DMS 273 treated with DMSO at 0.1 percent for 48 hours (cell line): Measurements from ENCODE around the gene RBKS.
"Not testable (repeated sequence)": the region's sequence is repeated elsewhere in the genome, so short reads cannot be mapped to it uniquely, and the experiment has no call there.

Experiments used
- DNase-seq: peaks from one replicate; lab custom pipeline; 2025; lab: John Stamatoyannopoulos, UW

Gene RBKS

DNA sequence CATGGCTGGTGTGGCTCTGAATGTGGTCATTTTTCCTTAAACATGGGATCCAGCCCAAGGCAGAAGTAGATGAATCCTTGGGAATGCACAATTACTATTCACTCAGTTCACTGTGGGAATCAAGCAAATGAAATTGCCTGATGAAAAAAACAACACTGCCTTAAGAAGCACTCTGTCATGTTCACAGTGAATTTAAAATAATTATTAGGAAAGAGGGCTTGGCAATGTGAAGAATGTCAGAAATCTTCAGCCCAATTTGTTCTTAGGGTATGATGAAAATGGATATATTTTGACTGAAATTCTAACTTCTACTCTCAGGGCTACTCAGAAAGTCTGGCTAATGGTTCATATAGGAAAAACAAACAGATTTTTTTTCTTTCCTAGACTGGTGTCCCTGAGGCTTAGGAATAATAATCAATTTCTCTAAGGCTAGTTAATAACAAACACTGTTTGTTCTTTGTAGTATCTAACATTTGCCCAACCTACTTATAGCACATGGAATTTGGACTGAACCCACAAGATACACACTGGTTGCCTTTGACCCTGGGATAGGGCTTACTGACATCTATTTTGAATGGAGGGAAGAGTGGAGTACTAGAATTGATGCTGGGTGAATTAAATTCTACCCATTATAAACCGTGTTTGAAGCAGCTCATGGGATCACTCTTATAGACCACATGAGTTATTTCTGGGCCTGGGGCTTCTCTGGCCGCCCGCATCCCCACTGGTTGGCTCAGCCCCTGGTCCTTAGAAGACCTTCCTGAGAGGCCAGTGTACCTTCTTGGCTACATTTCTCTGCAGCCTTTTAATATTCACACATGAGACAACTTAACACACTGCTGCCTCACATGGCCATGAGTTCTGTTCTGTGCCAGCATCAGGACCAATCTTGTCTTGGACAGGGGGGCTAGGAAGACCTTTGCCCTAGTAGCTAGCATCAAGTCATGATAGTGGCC, 127.0 kb downstream of the RBKS start:
- DNase-seq, result no peak

DNA sequence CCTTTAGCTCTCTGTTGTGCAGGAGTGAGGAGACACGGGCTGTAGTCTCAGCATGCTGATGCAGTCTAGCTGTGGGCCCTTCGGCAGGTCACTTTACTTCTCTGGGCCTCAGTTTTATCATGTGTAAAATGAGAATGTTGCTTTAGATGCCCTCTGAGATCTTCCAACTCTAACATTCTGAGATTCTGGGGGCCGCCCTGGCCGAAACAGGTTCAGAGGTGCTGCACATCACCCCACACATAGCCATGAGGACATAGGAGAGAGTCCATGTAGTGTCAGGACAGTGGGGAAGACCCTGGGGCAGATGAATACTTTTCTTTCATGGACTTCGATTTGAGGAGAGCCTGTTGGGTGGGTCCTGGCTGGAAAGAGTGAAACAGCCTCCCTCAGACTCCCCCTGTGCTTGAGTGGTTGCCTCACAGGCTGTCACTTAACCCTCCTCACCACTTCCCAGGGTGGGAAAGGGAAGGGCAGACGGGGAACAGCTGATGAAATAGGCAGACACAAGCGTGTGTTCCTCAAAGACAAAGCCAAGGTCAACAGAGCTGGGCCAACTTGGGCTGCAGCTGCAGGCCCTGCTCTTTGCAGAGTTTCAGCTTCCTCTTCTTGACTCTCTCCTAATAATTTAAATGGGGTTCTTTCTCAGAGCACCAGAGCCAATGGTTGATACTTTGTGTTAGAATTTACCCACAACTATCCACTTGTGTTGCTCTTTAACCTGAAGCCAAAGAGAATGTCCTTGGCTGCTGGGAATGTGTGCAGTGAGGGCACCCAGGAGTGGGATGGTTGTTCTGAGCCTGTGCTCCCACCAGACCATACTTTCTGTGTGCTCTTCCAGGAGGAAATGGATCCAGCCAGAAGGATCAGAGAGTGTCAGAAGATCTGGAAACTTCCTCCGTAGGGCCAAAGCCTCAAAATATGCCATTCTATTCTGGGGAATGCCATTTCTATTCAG, 133.4 kb downstream of the RBKS start:
- DNase-seq, result no peak

DNA sequence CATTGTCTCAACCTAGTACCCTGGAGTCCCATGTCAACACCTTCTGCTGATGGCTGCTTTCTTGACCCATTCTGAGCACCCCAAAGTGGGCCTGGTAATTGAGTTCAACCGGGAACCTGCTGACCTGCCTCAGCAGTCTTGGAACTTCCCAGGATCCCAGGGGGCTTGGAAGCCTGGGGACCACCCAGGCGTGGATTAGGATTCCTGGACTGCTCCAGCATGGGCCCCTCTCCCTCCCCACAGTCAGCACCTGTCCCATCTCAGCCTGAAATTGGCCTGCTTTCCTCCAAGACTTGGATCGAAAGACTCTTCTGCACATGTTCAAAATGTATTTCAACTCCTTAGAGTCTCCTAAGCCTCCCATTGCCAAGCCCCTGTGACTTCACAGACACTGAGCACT, 134.1 kb downstream of the RBKS start:
- DNase-seq, result no peak

DNA sequence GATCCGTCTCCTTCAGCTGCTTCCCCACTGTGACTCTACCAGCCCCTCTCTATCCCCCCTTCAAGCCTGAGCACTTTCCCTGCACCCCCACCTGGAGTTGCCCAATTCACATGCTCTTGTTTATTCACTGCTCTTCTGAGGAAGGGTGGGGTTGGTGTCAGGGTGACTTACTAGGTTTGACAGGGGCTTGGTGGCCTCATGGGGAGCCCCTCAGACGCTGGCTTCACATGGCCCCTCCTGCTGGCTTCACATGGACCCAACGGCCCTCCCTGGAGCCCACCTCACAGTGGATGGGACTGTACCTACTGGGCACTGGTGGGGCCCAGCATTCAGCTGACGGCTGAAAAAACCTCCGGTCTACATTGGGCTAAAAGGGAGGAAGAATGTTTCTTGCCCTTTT, 135.4 kb downstream of the RBKS start:
- DNase-seq, result no peak

DNA sequence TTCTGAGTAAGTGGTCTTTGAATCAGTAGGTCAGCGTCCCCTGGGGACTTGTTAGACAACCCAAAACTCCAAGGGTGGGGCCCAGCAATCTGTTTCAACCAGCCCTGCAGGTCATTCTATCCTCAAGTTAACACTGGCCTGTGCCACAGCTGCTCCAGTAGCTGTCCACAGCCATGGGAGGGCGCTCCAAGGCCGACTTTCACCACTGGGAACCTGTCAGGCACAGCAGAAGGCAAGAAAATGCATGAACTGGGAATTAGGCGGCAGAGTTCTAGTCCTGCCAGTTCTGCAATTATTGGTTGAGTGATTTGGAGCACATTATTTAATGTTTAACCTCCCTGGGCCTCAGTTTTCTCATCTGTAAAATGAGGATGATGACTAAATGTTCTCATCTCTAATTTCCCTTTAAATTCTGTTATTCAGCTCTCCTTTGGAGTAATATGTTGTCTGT, 136.0 kb downstream of the RBKS start:
- DNase-seq, result peak; percentile 61

DNA sequence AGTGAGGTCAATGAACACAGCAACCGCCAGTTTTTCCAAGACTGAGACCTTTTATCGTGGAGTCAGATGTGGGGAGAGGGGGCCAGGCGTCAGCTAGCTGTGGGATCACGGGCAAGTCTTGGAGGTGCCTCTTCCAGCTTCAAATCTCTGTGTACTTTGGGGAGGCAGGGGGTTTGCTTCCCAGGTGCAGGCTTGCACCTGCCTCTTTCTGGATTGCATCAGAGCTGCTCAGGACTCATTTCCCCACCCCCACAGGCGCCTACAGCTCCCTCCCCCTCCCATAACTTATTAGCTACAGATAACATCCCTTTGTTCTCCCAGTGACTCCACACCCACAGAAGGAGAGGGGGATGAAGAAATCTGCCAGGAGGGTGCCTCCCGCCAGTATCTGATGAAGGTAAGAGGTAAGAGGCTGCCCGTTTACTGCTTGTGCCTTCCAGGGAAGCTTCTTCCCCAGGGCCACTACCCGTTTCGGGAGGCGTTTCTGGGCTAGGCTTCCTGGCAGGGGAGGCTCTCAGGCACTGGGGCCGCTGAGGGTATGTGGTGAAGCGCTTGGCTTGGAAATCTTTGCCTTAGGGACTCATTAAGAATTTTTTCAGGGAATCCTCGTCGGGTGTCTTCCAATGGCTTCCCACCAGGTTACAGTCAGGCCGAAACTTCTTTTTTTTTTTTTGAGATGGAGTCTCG, 137.5 kb downstream of the RBKS start:
- no peak for DNase-seq

GRCh38 chr2:27751377-27751776, 138.8 kb downstream of the RBKS start:
- no peak for DNase-seq

GRCh38 chr2:27748803-27749554, 141.2 kb downstream of the RBKS start:
- not testable (repeated sequence) for DNase-seq

GRCh38 chr2:27747827-27748352, 142.3 kb downstream of the RBKS start:
- no peak for DNase-seq

- no peak for DNase-seq
These were observed 143.9 kb downstream of the RBKS start for GRCh38 chr2:27746325-27746724.

GRCh38 chr2:27745494-27745893, 144.7 kb downstream of the RBKS start:
- DNase-seq, result not testable (repeated sequence)

GRCh38 chr2:27742571-27742970, 147.6 kb downstream of the RBKS start:
- DNase-seq, result no peak

- no peak for DNase-seq
These were observed 148.5 kb downstream of the RBKS start for GRCh38 chr2:27741673-27742072.

DNA sequence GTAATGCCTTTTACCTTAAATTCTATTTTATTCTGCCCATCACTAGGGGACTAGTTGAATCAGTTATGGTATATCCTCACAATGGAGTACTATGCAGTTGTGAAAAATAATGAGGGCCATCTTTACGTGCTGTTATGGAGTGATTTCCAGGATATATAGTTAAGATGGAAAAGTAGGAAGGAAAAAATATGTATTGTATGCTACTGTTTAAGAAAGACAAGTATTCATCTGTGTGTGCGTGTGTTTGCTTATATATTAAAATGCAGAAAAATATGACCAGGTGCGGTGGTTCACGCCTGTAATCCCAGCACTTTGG, 151.2 kb downstream of the RBKS start:
- DNase-seq, result no peak

DNA sequence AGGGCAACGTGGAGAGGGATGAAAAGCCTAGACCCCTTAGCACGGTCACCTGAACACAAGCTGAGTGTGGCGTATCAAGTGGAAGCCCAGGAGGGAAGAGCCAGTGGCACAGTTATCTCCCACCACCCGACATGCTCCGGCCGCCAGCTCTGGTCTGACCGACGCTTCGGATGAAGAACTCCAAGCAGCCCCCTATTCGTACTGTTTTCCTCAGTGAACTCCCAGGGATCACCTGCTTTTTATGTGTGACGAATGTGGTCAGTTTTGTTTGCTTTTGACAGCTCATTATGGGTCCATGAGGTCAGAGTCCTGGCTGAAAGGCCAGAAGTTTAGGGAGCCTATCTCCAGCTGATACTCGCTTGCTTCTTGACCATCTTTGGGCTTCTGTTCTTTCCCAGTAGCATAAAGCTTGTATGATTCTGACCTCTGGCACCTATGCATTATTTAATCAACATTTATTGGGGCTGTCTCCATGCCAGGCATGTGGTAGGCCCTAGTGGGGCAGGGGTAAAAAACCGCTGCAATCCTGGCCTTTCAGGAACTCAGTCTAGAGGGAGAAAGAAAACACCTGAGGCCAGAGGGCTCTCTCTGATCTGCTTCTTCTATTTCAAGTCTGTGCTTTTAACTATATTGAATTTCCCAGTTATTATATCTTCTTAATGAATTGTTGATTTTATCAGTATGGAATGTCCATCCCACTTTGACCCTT, 151.7 kb downstream of the RBKS start:
- no peak for DNase-seq

DNA sequence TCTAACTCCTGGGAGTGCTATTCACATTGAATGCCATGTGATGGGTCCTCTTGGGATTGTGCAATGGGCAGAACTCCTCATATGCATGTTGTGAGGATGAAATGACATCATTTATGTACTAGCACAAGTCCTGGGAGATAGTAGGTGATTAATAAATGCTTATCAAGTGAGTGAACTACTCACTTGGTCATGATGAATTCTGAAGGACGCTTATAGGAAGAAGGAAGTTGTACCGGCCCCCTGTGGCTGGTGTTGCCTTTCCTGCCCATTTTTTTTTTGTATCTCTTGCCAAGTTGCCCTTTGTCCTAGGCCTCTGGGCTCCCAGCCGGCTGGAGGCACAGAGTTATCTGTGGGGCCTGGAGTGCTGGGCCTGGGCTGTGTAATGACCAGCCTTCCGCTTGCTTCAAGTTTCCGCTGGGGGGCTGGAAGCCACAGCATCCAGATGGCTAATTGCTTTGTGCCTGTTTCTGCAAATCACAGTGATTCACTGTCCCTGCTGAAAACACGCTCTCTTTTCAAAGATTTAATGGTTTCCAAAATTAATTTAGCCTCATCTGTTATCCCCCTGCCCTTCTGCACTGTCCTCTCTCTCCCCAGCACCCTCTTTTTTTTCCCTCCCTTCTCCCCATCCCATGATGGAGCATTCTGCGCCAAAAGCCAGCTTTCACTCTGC, 152.4 kb downstream of the RBKS start:
- DNase-seq, result peak; percentile 51

- DNase-seq, result no peak
These were observed 153.3 kb downstream of the RBKS start for GRCh38 chr2:27736890-27737204.

DNA sequence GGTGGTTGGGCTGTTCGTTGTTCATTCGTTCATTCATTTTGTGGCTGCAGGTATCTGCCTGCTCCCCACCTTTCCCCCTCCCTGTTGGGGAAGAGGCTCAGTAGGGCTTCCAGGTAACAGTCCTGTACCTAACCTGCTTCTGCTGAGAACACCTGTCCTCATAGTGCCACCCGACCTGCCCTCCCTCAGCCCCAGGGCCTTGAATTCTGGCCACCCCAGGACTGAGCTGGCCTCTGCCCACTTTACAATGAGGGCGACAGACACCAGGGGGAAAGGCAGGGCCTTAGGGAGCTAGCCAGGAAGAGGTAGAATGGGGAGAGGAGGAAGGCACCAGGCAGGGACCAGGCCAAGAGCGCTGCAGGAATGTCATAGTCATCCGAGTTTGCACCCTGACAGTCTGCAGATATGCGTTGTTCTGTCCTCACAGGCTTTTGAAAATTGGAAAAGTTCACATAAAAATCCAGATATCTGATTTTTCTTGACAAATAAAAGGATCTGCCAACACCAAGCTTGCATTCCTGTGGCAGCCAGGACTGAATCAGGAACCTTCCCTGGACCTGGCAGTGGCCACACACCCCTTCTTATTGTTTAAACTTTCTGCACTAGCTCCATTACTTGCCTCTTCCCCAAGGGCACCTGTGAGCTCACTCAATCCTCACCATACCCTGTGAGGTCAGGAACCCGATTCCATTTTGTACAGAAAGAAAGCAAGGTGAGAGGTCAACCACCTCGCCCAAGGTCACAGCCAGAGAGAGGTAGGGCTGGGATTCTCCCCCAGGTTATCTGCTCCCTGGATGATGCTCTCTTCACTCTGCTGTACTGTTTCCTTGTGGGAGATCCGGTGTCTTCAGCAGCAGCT, 153.9 kb downstream of the RBKS start:
- DNase-seq, result no peak

GRCh38 chr2:27735263-27735904, 154.8 kb downstream of the RBKS start:
- DNase-seq, result peak; percentile 28
